Neutrophil (primary cell): ENCODE results near the gene SLC4A2.
"Not testable (repeated sequence)": the region's sequence is repeated elsewhere in the genome, so short reads cannot be mapped to it uniquely, and the experiment has no call there.

ENCODE experiments used
- H3K27ac ChIP-seq: fragments of 200-600 bp; sonication (generic); 2 replicates; pipeline ENCODE4 v1.5.1; 2016; ENCODE audit warnings: mild to moderate bottlenecking, moderate library complexity
- H3K27me3 ChIP-seq: fragments of 200-600 bp; sonication (generic); 2 replicates; pipeline ENCODE4 v1.6.0; 2016; ENCODE audit warnings: mild to moderate bottlenecking
- H3K36me3 ChIP-seq: fragments of 200-600 bp; sonication (generic); 2 replicates; pipeline ENCODE4 v1.5.1; 2017
- H3K4me1 ChIP-seq, 2 experiments: fragments of 200-600 bp in 1 of 2; sonication (generic) in 1 of 2; 1 replicate in 1 of 2; 2 replicates in 1 of 2; pipeline versions ENCODE4 v1.5.1 to v1.6.1; 2013 to 2016; ENCODE audit warnings: low read depth in 1 of 2, low read length in 1 of 2, mild to moderate bottlenecking in 1 of 2, moderate library complexity in 1 of 2; ENCODE audit not compliant: control insufficient read depth in 1 of 2, insufficient read depth in 1 of 2
- H3K4me3 ChIP-seq, 2 experiments: fragments of 200-600 bp in 1 of 2; sonication (generic) in 1 of 2; 1 replicate in 1 of 2; 2 replicates in 1 of 2; pipeline ENCODE4 v1.5.1; 2013 to 2016; ENCODE audit warnings: low read depth in 1 of 2, low read length in 1 of 2, mild to moderate bottlenecking in 1 of 2, moderate library complexity in 1 of 2
- H3K9me3 ChIP-seq: fragments of 200-600 bp; sonication (generic); 2 replicates; pipeline ENCODE4 v1.5.1; 2016
- CTCF ChIP-seq: fragments of 200-600 bp; sonication (generic); IDR thresholded peaks from 2 replicates; pipeline ENCODE4 v1.5.1; 2016; ENCODE audit warnings: antibody characterized with exemption

Gene SLC4A2

GRCh38 chr7:151040616-151041375 lies 18.6 kb upstream of the SLC4A2 start:
- H3K36me3 ChIP-seq, result peaks cover 33% of the 10 kb centered on the region

GRCh38 chr7:151043449-151043848 lies 15.9 kb upstream of the SLC4A2 start:
- not testable (repeated sequence) for H3K27ac ChIP-seq, H3K4me3 ChIP-seq, H3K27me3 ChIP-seq, H3K4me1 ChIP-seq, H3K9me3 ChIP-seq
- H3K36me3 ChIP-seq, result peaks cover 18% of the 10 kb centered on the region

More at GRCh38 chr7:151040616-151041375, 18.6 kb upstream of the SLC4A2 start:
- Histone ChIP-seq H3K4me1 (no peaks in the 10 kb centered on the region), H3K4me3 (no peak overlapping the region), H3K27ac (no peak overlapping the region), H3K9me3 (no peaks in the 10 kb centered on the region), H3K27me3 (no peaks in the 10 kb centered on the region)
- TF ChIP-seq CTCF, result no peak

GRCh38 chr7:151043959-151044358 lies 15.4 kb upstream of the SLC4A2 start:
- TF ChIP-seq CTCF, result no peak
- Histone ChIP-seq H3K4me3 (no peak overlapping the region), H3K4me1 (no peaks in the 10 kb centered on the region), H3K9me3 (no peaks in the 10 kb centered on the region), H3K27me3 (peaks cover 3% of the 10 kb centered on the region), H3K36me3 (peaks cover 18% of the 10 kb centered on the region), H3K27ac (no peak overlapping the region)

- no peak overlapping the region for H3K27ac ChIP-seq
- H3K27me3 ChIP-seq, result peaks cover 16% of the 10 kb centered on the region
- H3K4me1 ChIP-seq, result no peaks in the 10 kb centered on the region
- H3K4me3 ChIP-seq, result no peak overlapping the region
- H3K9me3 ChIP-seq, result no peaks in the 10 kb centered on the region
- H3K36me3 ChIP-seq, result peaks cover 18% of the 10 kb centered on the region
- no peak for TF ChIP-seq CTCF
These were observed 14.1 kb upstream of the SLC4A2 start for GRCh38 chr7:151045262-151045661.

GRCh38 chr7:151045967-151046366 lies 13.4 kb upstream of the SLC4A2 start:
- Histone ChIP-seq H3K27me3 (peaks cover 23% of the 10 kb centered on the region), H3K36me3 (peaks cover 18% of the 10 kb centered on the region), H3K27ac (no peak overlapping the region), H3K9me3 (no peaks in the 10 kb centered on the region), H3K4me1 (peaks cover 2 to 3% of the 10 kb centered on the region in 2 experiments), H3K4me3 (no peak overlapping the region)
- TF ChIP-seq CTCF, result no peak
